Measurements from ENCODE around the gene C2orf15. TPM values are rescaled to one million over a fixed set of nuclear protein-coding genes. Genes with fewer than 3 reads are reported as not detected.

C2orf15 gene
- total and polyA plus RNA-seq, 2 of the 8 experiments (the other 6 are each of a cell fraction or from before 2014, with no cell fraction given) = 3.6 to 6.5 TPM

DNA sequence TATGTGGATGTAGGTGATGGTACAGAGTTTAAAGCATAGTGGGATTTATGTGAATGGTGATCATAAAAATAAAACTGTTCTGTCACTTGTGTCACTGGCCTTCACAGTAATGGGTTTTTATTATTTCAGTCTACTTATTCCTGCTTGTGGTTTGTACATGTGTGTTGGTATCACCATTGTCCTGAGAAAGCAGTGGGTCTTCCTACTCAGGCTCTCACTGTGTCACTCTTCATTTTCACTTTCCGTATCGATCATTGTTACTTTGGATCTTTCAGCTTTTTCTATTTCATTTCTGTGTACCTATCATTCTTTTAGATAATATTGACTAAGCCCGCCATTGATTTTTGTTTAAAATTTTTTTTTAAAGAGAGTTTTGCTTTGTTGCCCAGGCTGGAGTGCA, 46.9 kb downstream of the C2orf15 start:
- no peak for FAIRE-seq

More for the DNA sequence above, 46.9 kb downstream of the C2orf15 start:
- Histone ChIP-seq H2BK12ac (ENCODE audit: low read depth, low read length) (no peak overlapping the region), H3K9me3 (ENCODE audit: insufficient read depth in 2 of 2, low read depth in 1 of 2, low read length in 1 of 2) (no peaks in the 10 kb centered on the region), H3K36me3 (ENCODE audit: control insufficient read depth in 2 of 4, insufficient read depth in 4 of 4, low read length in 3 of 4) (peaks cover 0 to 32% (median 13%) of the 10 kb centered on the region in 4 experiments; a peak in 3 of 8 replicates), H3K23ac (ENCODE audit: insufficient read length) (no peak overlapping the region), H3K27me3 (replicated peaks in 1 of 4; ENCODE audit: control insufficient read depth in 3 of 4, extremely low read depth in 1 of 4, insufficient read depth in 3 of 4, low read length in 3 of 4) (no peaks in the 10 kb centered on the region), H2BK120ac (replicated peaks; ENCODE audit: low read depth, low read length) (no peak overlapping the region), H4K20me1 (replicated peaks in 1 of 2; ENCODE audit: control insufficient read depth in 1 of 2, insufficient read depth in 2 of 2, low read length in 2 of 2) (peaks cover 0 to 1% of the 10 kb centered on the region in 2 experiments), H2BK15ac (ENCODE audit: low read length) (no peak overlapping the region), H3K18ac (ENCODE audit: extremely low read depth, low read length) (no peak overlapping the region), H2AFZ (ENCODE audit: low read length) (no peak overlapping the region), H3K4me3 (ENCODE audit: extremely low read depth in 1 of 4, insufficient read depth in 2 of 4, low read depth in 3 of 4, low read length in 4 of 4) (no peak overlapping the region), H3K4ac (replicated peaks; ENCODE audit: insufficient read length, low read depth, low read length) (no peak overlapping the region), H3K79me1 (ENCODE audit: low read depth, low read length) (no peaks in the 10 kb centered on the region), H3K27ac (ENCODE audit: low read depth, low read length) (no peak overlapping the region), H4K8ac (ENCODE audit: extremely low read depth, insufficient read depth, low read length) (no peak overlapping the region), H3K14ac (ENCODE audit: insufficient read length) (no peak overlapping the region), H2AK5ac (ENCODE audit: low read depth, low read length) (no peak overlapping the region), H2BK20ac (ENCODE audit: low read length) (no peak overlapping the region), H3K9ac (replicated peaks in 1 of 4; ENCODE audit: extremely low read depth in 1 of 4, low read depth in 3 of 4, low read length in 3 of 4) (no peak overlapping the region), H4K5ac (ENCODE audit: insufficient read length, low read depth, low read length) (no peak overlapping the region), H3K4me1 (replicated peaks in 1 of 4; ENCODE audit: control insufficient read depth in 3 of 4, insufficient read depth in 4 of 4, low read length in 3 of 4) (no peaks in the 10 kb centered on the region), H3K4me2 (ENCODE audit: insufficient read depth in 1 of 2, low read depth in 2 of 2, low read length in 2 of 2) (no peak overlapping the region), H2BK5ac (ENCODE audit: low read depth, low read length) (no peak overlapping the region), H3K79me2 (ENCODE audit: control insufficient read depth in 1 of 2, insufficient read depth in 2 of 2, low read length in 2 of 2) (peaks cover 3 to 58% of the 10 kb centered on the region in 2 experiments; a peak in 3 of 4 replicates), H3K23me2 (ENCODE audit: low read depth, low read length) (0 out of 2 replicates have a peak, but pooled peaks cover 1% of the 10 kb centered on the region), H4K91ac (replicated peaks; ENCODE audit: insufficient read length, low read length) (no peak overlapping the region), H3K56ac (replicated peaks; ENCODE audit: insufficient read length, low read depth, low read length) (no peak overlapping the region)
- CTCF ChIA-PET (ENCODE audit: partially characterized antibody) = no interaction called here
- 90% methylated on average over 3 of the region's 3 CpGs; no CpG with 5 or more reads in 1 of the 2 experiments for WGBS, 2 experiments (ENCODE audit: extremely low coverage in 1 of 2, insufficient coverage in 1 of 2, insufficient read length in 1 of 2, insufficient replicate concordance in 2 of 2, low coverage in 1 of 2, low lambda C conversion rate in 2 of 2, missing lambda C conversion rate in 1 of 2)
- POLR2A ChIA-PET (ENCODE audit: partially characterized antibody) = interaction anchor here (1.5 kb wide), 1 partner anchor 9 kb away, joined by 3 read pairs; no protein-coding TSS in a partner anchor
- TF ChIP-seq ZNF274 (IDR thresholded peaks at IDR 0.05; ENCODE audit: borderline replicate concordance, extremely low read depth, low read length) (no peak), CHD2 (IDR thresholded peaks at IDR 0.05; ENCODE audit: low read length) (no peak), GTF2F1 (IDR thresholded peaks at IDR 0.05; ENCODE audit: borderline replicate concordance, low read depth, low read length) (no peak), SIRT6 (IDR thresholded peaks at IDR 0.05; ENCODE audit: low read length) (no peak), SP2 (IDR thresholded peaks at IDR 0.05; ENCODE audit: low read length) (no peak), POLR2AphosphoS5 (IDR thresholded peaks at IDR 0.05; ENCODE audit: low read depth, low read length) (no peak), CEBPB (IDR thresholded peaks at IDR 0.05; ENCODE audit: low read depth, low read length) (no peak), TBP (IDR thresholded peaks at IDR 0.05; ENCODE audit: low read depth, low read length) (no peak), JUND (IDR thresholded peaks at IDR 0.05; ENCODE audit: low read length) (no peak), CHD1 (IDR thresholded peaks at IDR 0.05; ENCODE audit: low read depth, low read length) (no peak), ASH2L (IDR thresholded peaks at IDR 0.05; ENCODE audit: low read length) (no peak)
- DNase-seq (ENCODE audit: low read depth in 1 of 2, low spot score in 2 of 2) = no peak

Data from H1 (cell line).